Breast epithelium (tissue), 4 donors: ENCODE results near the gene NABP2. TPM values are rescaled to one million over a fixed set of nuclear protein-coding genes. Genes with fewer than 3 reads are reported as not detected.
A peak's percentile ranks its signal among the peaks of the same experiment; 100 is the strongest.

Experiments used
- DNase-seq, 2 donors: peaks; one replicate each; pipeline ENCODE4 v3.0.0-alpha.2; 2019; ENCODE audit warnings: low spot score in 2 of 2
- H3K27ac ChIP-seq, 2 donors: fragments of 200-600 bp; sonication (generic) in 1 of 2; one replicate each; pipeline ENCODE4 v1.5.1; 2016 to 2019; ENCODE audit warnings: mild to moderate bottlenecking in 1 of 2
- H3K27me3 ChIP-seq, 2 donors: fragments of 200-600 bp; sonication (generic) in 1 of 2; one replicate each; pipeline versions ENCODE4 v1.5.1 to v1.6.0; 2017 to 2019; ENCODE audit warnings: control low read depth in 1 of 2, mild to moderate bottlenecking in 1 of 2
- H3K36me3 ChIP-seq: fragments of 200-600 bp; one replicate; pipeline ENCODE4 v1.5.1; 2019
- H3K4me1 ChIP-seq, 2 donors: fragments of 200-600 bp; sonication (generic); one replicate each; pipeline ENCODE4 v1.5.1; 2016 to 2019; ENCODE audit warnings: control low read depth in 1 of 2
- H3K4me3 ChIP-seq, 3 donors: fragments of 200-600 bp; sonication (generic); 1 replicate in 2 of 3; 2 replicates in 1 of 3; pipeline ENCODE4 v1.5.1; 2016 to 2019; ENCODE audit warnings: mild to moderate bottlenecking in 3 of 3, moderate library complexity in 2 of 3
- H3K9me3 ChIP-seq, 2 donors: fragments of 200-600 bp; sonication (generic) in 1 of 2; one replicate each; pipeline ENCODE4 v1.5.1; 2016 to 2019; ENCODE audit warnings: control low read depth in 1 of 2
- POLR2A ChIP-seq: fragments of 450-650 bp; IDR thresholded peaks from one replicate; pipeline ENCODE4 v1.6.1; 2016; ENCODE audit warnings: antibody characterized with exemption, mild to moderate bottlenecking, moderate library complexity
- POLR2AphosphoS5 ChIP-seq, 3 donors: sonication (generic); formaldehyde crosslinking; IDR thresholded peaks; one replicate each; pipeline ENCODE4 v1.6.1; 2017; ENCODE audit warnings: antibody characterized with exemption in 3 of 3
- intact Hi-C: fragments of 100-400 bp; cut with DNase I; formaldehyde crosslinking; loops from one replicate; pipeline ENCODE4 v1.15.1; 2023; ENCODE audit warnings: low total_unique reads
- total RNA-seq, 3 donors: library from RNA; depleted of rRNA; stranded (reverse); fragments of >200 nt; gene quantifications; one replicate each; pipeline ENCODE4 v1.1.0, GENCODE V29; 2016
- TF ChIP-seq, protein P1 (sequence below), 3 donors: fragments of 450-650 bp; IDR thresholded peaks; one replicate each; pipeline ENCODE4 v1.5.1; 2016 to 2017; ENCODE audit warnings: antibody characterized with exemption in 3 of 3, mild to moderate bottlenecking in 3 of 3, moderate library complexity in 3 of 3

Gene NABP2
- total RNA-seq = 10 to 100 TPM; 24.7 to 31.2 (median 27.5) TPM

DNA sequence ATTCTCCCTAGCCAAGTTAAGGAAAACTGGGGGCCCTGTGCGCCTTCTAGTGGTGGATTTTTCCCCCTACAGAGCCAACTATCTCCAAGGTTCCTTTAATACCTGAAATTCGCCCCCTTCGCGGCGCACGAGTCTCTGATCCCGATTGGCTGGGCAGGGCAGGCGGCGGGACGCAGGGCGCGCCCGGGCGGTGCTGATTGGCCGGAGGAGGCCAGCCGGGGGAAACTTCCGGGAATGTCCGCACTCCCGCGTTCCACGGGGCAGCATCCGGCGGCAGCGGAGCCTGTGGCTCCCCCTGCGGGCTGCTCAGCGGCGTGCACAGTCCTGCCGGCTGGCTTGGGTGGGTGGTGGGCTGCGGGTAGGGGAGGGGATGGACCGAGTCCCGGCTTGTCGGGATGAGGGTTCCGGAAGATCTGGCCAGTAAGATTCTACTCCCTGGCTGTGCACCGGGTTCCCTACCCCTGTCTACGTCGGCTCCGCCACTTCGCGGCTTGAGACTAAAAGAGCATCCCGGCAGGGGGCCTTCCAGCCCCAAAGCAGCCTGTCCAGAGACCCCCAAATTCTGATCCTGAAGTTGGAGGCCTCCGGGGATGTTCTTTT, at the start of gene NABP2:
Gene NABP2 (plus strand): TSS at position 241 of the 600 bp plus-strand sequence. CDS start 515 bp downstream, outside the sequence.
- no peaks in the 10 kb centered on the region for H3K36me3 ChIP-seq
- peak within 1 kb of the TSS; percentile 92 to 95 for H3K27ac ChIP-seq
- intact Hi-C loops = loop anchor here (2.0 kb wide), 1 partner anchor 33 kb away; no protein-coding TSS in a partner anchor
- peak; percentile 98 for DNase-seq
- TF ChIP-seq, protein P1, sequence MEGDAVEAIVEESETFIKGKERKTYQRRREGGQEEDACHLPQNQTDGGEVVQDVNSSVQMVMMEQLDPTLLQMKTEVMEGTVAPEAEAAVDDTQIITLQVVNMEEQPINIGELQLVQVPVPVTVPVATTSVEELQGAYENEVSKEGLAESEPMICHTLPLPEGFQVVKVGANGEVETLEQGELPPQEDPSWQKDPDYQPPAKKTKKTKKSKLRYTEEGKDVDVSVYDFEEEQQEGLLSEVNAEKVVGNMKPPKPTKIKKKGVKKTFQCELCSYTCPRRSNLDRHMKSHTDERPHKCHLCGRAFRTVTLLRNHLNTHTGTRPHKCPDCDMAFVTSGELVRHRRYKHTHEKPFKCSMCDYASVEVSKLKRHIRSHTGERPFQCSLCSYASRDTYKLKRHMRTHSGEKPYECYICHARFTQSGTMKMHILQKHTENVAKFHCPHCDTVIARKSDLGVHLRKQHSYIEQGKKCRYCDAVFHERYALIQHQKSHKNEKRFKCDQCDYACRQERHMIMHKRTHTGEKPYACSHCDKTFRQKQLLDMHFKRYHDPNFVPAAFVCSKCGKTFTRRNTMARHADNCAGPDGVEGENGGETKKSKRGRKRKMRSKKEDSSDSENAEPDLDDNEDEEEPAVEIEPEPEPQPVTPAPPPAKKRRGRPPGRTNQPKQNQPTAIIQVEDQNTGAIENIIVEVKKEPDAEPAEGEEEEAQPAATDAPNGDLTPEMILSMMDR (IDR thresholded peaks at IDR 0.05) = peak; percentile 79 to 94 (median 90)
- peak; percentile 70 to 88 (median 80) for TF ChIP-seq POLR2AphosphoS5 (IDR thresholded peaks at IDR 0.05)
- TF ChIP-seq POLR2A = no peak
- peak within 1 kb of the TSS; percentile 61 to 81 (median 61) for H3K4me3 ChIP-seq
- no peaks in the 10 kb centered on the region for H3K9me3 ChIP-seq
- peaks cover 0 to 6% of the 10 kb centered on the region in 2 donors for H3K4me1 ChIP-seq
- H3K27me3 ChIP-seq = no peaks in the 10 kb centered on the region

DNA sequence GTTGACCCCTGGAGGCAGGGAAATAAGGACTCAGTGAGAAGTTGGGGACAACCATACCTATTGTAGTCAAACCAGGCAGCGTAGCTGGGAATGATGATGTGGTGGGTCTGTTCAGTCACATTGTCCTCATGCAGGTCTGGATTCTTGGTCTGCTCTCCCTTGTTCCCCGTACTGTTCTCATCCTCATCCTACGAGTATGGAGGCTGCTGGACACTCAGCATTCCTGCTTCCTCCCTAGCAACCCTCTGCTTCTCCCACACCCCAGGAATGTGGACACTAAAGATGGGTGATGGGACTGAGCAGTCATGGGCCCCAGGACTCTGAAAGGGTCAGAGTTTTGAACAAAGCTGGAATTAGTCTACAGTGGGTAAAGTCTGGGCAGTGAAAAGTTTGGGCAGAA, 45.8 kb upstream of the NABP2 start:
- no peaks in the 10 kb centered on the region for H3K27me3 ChIP-seq
- no peak overlapping the region for H3K4me3 ChIP-seq
- H3K36me3 ChIP-seq = peaks cover 19% of the 10 kb centered on the region
- H3K9me3 ChIP-seq = no peaks in the 10 kb centered on the region
- no peak for DNase-seq
- intact Hi-C loops = no loop called here
- no peak overlapping the region for H3K27ac ChIP-seq
- no peaks in the 10 kb centered on the region for H3K4me1 ChIP-seq
- no peak for TF ChIP-seq POLR2A
- TF ChIP-seq POLR2AphosphoS5 (IDR thresholded peaks at IDR 0.05) = no peak
- TF ChIP-seq, protein P1 (IDR thresholded peaks at IDR 0.05) = no peak

DNA sequence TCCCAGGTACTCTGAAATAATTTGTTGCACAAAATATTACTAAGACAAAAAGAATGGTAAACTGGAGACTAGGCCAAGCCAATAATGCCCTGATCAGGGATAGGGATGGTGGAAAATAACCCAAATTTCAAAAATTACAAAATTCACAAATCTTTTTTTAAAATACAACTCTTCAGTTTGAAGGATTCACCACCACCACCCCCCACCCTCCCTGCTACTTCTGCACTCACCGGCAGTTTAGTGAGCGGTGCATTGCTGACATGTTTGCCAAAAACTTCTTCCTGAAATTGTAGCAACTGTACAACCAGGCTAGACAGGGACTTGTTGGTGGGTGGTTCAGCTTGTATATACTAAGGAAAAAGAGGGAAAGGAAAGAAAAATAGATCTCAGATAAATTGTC, 37.2 kb upstream of the NABP2 start:
- TF ChIP-seq POLR2AphosphoS5 (IDR thresholded peaks at IDR 0.05) (no peak), POLR2A (no peak)
- TF ChIP-seq, protein P1 (IDR thresholded peaks at IDR 0.05) = no peak
- intact Hi-C loops = loop anchor here (5.0 kb wide), 1 partner anchor 60 kb away; the partner anchor contains the start of gene ESYT1
- no peak for DNase-seq

DNA sequence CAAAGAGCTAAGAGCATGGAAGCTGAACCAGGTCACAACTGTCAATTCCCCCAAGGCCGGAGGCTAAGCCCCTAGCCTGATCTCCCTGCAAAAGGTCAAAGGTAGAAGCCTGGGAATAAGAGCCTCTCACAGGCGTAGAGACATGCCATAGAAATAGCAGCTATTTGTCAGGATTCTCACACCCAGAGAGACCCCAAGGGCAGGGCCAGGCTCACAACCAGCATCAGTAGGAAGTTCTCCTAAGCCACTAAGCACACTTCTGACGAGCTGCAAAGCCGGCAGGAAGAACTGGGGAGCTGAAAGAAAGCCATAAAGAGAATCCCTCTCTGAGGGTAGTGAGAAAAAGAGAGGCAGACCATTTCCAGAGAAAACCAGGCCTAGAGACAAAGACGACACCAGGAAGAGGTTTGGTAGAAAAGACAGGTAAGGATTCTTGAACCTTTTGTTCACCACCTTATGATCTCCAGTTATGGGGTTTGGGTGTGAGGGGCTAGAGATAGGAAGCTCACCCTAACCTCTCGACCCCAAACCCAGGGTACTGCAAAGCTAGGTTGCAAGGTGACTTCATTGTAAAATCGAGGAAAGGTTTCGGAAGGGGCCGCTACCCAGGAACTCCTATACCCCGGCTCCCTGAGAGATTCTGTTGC, 35.9 kb upstream of the NABP2 start:
- intact Hi-C loops = loop anchor here (5.0 kb wide), 1 partner anchor 61 kb away; the partner anchor contains the start of gene ESYT1
- H3K27ac ChIP-seq = peak overlapping the region; percentile 93 to 96
- no peak for DNase-seq
- peaks cover 0 to 13% of the 10 kb centered on the region in 2 donors for H3K4me1 ChIP-seq
- H3K9me3 ChIP-seq = no peaks in the 10 kb centered on the region
- H3K36me3 ChIP-seq = no peaks in the 10 kb centered on the region
- H3K4me3 ChIP-seq = peak overlapping the region; percentile 78 to 94 (median 92)
- TF ChIP-seq POLR2A = no peak
- TF ChIP-seq POLR2AphosphoS5 (IDR thresholded peaks at IDR 0.05) = no peak
- TF ChIP-seq, protein P1 (IDR thresholded peaks at IDR 0.05) = no peak
- no peaks in the 10 kb centered on the region for H3K27me3 ChIP-seq

More for the DNA sequence above, 37.2 kb upstream of the NABP2 start:
- H3K36me3 ChIP-seq = peaks cover under 1% of the 10 kb centered on the region
- H3K27ac ChIP-seq = peak overlapping the region in 1 of 2 donors; percentile 96
- H3K27me3 ChIP-seq = no peaks in the 10 kb centered on the region
- peaks cover 0 to 13% of the 10 kb centered on the region in 2 donors for H3K4me1 ChIP-seq
- peak overlapping the region in 1 of 3 donors; percentile 26 for H3K4me3 ChIP-seq
- H3K9me3 ChIP-seq = no peaks in the 10 kb centered on the region

DNA sequence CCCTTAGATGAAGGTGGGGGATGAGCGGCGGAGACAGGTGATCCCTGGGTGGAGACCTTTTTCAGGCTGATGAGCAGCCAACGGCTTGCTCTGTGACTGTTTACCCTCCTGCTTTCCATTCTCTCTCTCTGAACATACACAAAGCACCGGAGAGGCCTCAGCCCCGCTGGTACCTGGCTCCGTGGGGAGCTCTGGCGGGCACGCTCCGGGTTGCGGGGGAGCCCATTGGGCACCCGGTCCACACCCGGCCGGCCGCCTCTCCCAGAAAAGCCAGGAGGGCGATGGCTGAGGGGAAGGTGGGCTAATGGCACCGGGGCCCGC, 35.4 kb upstream of the NABP2 start:
- Histone ChIP-seq H3K27ac (peak overlapping the region; percentile 93 to 96), H3K4me3 (peak overlapping the region; percentile 78 to 94 (median 92)), H3K27me3 (no peaks in the 10 kb centered on the region), H3K9me3 (no peaks in the 10 kb centered on the region), H3K36me3 (no peaks in the 10 kb centered on the region), H3K4me1 (peaks cover 0 to 13% of the 10 kb centered on the region in 2 donors)
- no peak for TF ChIP-seq POLR2AphosphoS5 (IDR thresholded peaks at IDR 0.05)
- intact Hi-C loops = loop anchor here (5.0 kb wide), 1 partner anchor 61 kb away; the partner anchor contains the start of gene ESYT1
- no peak for DNase-seq
